Stimulated activated naive CD8-positive, alpha-beta T cell treated with anti-CD3 and anti-CD28 coated beads, Interleukin-15, amount 100 ng/mL, for 72 hours (primary cell): ENCODE results near the gene WFDC10B.
"Not testable (repeated sequence)": the region's sequence is repeated elsewhere in the genome, so short reads cannot be mapped to it uniquely, and the experiment has no call there.

Experiments used
- ATAC-seq: fragments of 150-1000 bp; cut with Tn5 transposase; 2 replicates; pipeline ENCODE4 v1.10.0; 2021; ENCODE audit warnings: mild to moderate bottlenecking, moderate library complexity
- DNase-seq, 2 donors: peaks; one replicate each; pipeline ENCODE4 v3.0.0; 2021 to 2022
- H3K27ac Mint-ChIP-seq, 2 donors: one replicate each; pipeline ENCODE4 v1.8.0; 2022; ENCODE audit warnings: mild to moderate bottlenecking in 2 of 2, mixed read lengths in 2 of 2, moderate library complexity in 2 of 2
- H3K27me3 Mint-ChIP-seq: one replicate; pipeline ENCODE4 v1.8.0; 2022; ENCODE audit warnings: mixed read lengths
- H3K4me1 Mint-ChIP-seq: one replicate; pipeline ENCODE4 v1.8.0; 2022; ENCODE audit warnings: mild to moderate bottlenecking, mixed read lengths
- H3K4me3 Mint-ChIP-seq, 2 donors: one replicate each; pipeline ENCODE4 v1.8.0; 2022; ENCODE audit warnings: mild to moderate bottlenecking in 2 of 2, mixed read lengths in 2 of 2, moderate library complexity in 1 of 2
- H3K9me3 Mint-ChIP-seq, 2 donors: one replicate each; pipeline ENCODE4 v1.8.0; 2022; ENCODE audit warnings: mixed read lengths in 2 of 2

The WFDC10B gene

DNA sequence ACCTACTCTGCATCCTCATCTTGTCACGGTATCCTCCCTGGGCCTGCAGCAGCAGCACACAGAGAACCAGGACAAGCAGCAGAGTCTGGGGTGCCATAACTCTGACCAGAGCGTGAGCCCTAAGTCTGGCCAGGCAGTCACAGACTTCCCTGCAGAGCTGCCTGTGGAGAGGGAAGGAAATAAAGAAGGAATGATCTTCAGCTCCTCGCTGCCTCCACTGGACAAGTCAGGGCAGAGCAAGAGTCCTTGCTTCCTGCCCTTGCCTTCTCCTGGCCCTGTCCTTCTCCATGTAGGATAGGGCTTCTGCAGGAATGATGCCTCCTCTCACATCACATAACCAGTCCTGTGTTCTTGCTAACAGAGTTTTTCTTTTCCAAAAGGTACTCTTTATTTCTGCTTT lies 18.9 kb downstream of the WFDC10B start:
- DNase-seq (no peak), ATAC-seq (no peak)
- peaks cover 30% of the 10 kb centered on the region for H3K27me3 Mint-ChIP-seq
- H3K4me3 Mint-ChIP-seq, result no peak overlapping the region
- H3K27ac Mint-ChIP-seq, result no peak overlapping the region
- H3K9me3 Mint-ChIP-seq, result peaks cover 0 to 4% of the 10 kb centered on the region in 2 donors
- H3K4me1 Mint-ChIP-seq, result no peaks in the 10 kb centered on the region

DNA sequence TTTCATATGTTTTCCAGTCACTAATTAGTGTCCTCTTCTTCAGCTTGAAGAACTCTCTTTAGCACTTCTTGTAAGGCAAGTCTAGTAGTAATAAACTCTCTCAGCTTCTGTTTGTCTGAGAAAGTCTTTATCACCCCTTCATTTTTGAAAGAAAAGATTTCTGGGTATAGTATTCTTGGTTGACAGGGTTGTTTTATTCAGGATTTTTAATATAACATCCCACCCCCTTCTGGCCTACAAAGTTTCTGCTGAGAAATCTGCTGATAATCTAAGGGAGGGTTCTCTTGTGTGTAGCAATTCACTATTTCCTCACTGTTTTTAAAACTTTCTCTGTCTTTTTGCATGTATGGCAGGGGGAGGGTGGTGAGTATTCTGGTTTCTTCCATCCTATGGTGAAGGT lies 25.2 kb downstream of the WFDC10B start:
- ATAC-seq (no peak), DNase-seq (no peak)
- Mint-ChIP-seq H3K27ac (no peak overlapping the region), H3K27me3 (peaks cover 32% of the 10 kb centered on the region), H3K4me1 (no peaks in the 10 kb centered on the region), H3K9me3 (peaks cover 28 to 31% of the 10 kb centered on the region in 2 donors), H3K4me3 (no peak overlapping the region)

DNA sequence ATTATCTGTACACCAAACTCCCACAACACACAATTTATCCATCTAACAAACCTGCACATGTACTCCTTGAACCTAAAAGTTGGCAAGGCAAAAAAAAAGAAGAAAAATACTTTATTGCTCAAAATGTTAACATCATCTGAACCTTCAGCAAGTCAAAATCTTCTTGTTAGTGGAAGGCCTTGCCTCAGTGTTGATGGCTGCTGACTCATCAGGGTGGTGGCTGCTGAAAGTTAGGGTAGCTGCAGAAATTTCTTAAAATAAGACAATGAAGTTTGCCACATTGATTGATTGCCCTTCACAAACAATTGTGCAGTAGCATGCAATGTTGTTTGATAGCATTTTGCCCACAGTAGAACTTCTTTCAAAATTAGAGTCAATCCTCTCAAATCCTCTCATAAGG lies 32.1 kb downstream of the WFDC10B start:
- no peak overlapping the region for H3K4me3 Mint-ChIP-seq
- no peak overlapping the region for H3K27ac Mint-ChIP-seq
- no peaks in the 10 kb centered on the region for H3K4me1 Mint-ChIP-seq
- peaks cover 11 to 19% of the 10 kb centered on the region in 2 donors for H3K9me3 Mint-ChIP-seq
- peaks cover 48% of the 10 kb centered on the region for H3K27me3 Mint-ChIP-seq
- no peak for DNase-seq
- no peak for ATAC-seq

DNA sequence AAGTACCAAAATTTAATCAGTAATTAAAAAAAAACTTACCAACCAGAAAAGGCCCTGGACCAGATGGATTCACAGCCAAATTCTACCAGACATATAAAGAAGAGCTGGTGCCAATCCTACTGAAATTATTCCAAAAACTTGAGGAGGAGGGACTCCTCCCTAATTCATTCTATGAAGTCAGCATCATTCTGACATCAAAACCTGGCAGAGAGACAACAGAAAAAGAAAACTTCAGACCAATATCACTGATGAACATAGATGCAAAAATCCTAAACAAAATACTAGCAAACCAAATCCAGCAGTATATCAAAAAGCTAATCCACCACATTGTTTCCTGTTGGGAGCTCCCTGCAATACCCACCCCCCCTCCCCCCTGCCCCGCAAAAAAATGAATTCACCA lies 34.7 kb downstream of the WFDC10B start, which contains the start of gene WFDC11:
Gene WFDC11 (minus strand): TSS at position 101 of the 400 bp plus-strand sequence. CDS start 19,639 bp downstream, outside the sequence.
- Mint-ChIP-seq H3K27me3 (peaks cover 47% of the 10 kb centered on the region), H3K4me3 (no peak within 1 kb of the TSS), H3K4me1 (no peaks in the 10 kb centered on the region), H3K9me3 (peaks cover 0 to 11% of the 10 kb centered on the region in 2 donors), H3K27ac (no peak within 1 kb of the TSS)
- no peak for DNase-seq
- no peak for ATAC-seq

DNA sequence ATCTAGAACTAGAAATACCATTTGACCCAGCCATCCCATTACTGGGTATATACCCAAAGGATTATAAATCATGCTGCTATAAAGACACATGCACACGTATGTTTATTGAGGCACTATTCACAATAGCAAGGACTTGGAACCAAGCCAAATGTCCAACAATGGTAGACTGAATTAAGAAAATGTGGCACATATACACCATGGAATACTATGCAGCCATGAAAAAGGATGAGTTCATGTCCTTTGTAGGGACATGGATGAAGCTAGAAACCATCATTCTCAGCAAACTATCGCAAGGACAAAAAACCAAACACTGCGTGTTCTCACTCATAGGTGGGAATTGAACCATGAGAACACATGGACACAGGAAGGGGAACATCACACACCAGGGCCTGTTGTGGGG lies 47.8 kb downstream of the WFDC10B start:
- not testable (repeated sequence) for ATAC-seq, DNase-seq, H3K27ac Mint-ChIP-seq, H3K4me3 Mint-ChIP-seq, H3K9me3 Mint-ChIP-seq, H3K4me1 Mint-ChIP-seq
- peaks cover 34% of the 10 kb centered on the region for H3K27me3 Mint-ChIP-seq

DNA sequence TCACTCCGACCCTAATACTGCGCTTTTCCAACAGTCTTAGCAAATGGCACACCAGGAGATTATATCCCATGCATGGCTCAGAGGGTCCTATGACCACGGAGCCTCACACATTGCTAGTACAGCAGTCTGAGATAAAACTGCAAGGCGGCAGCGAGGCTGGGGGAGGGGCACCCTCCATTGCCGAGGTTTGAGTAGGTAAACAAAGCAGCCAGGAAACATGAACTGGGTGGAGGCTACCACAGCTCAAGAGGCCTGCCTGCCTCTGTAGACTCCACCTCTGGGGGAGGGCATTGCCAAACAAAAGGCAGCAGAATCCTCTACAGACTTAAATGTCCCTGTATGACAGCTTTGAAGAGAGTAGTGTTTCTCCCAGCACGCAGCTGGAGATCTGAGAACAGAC lies 53.1 kb downstream of the WFDC10B start:
- not testable (repeated sequence) for H3K27ac Mint-ChIP-seq, DNase-seq, H3K4me1 Mint-ChIP-seq, H3K9me3 Mint-ChIP-seq, H3K4me3 Mint-ChIP-seq, ATAC-seq
- peaks cover 42% of the 10 kb centered on the region for H3K27me3 Mint-ChIP-seq

DNA sequence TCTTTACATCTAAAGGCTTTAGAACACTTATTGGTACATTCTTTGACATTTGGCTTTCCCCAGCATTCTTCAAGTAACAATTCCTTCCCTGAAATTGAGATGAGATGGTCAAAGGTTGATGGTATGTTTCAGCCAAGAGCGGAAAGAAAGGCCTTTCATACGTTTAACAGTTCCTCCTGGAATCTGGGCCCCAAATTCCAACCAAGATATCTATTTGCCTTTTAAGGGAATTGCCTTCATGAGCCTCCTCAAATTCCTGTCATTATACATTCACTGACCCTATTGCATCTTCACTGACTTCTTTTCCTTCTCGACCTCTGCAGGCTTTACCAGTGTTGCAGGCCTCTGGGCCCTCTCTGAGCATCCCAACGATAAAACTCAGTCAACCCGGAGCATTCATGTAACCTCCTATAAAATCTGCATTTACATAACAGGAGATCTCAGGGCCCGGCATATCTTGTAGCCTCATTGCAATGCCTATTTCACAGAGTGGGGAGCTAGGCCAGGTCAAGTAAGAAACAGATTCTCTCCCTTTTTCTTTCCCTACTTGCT lies 55.4 kb downstream of the WFDC10B start:
- no peaks in the 10 kb centered on the region for H3K9me3 Mint-ChIP-seq
- ATAC-seq (no peak), DNase-seq (no peak)
- H3K4me1 Mint-ChIP-seq, result no peaks in the 10 kb centered on the region
- H3K4me3 Mint-ChIP-seq, result no peak overlapping the region
- H3K27ac Mint-ChIP-seq, result no peak overlapping the region
- H3K27me3 Mint-ChIP-seq, result peaks cover 35% of the 10 kb centered on the region

DNA sequence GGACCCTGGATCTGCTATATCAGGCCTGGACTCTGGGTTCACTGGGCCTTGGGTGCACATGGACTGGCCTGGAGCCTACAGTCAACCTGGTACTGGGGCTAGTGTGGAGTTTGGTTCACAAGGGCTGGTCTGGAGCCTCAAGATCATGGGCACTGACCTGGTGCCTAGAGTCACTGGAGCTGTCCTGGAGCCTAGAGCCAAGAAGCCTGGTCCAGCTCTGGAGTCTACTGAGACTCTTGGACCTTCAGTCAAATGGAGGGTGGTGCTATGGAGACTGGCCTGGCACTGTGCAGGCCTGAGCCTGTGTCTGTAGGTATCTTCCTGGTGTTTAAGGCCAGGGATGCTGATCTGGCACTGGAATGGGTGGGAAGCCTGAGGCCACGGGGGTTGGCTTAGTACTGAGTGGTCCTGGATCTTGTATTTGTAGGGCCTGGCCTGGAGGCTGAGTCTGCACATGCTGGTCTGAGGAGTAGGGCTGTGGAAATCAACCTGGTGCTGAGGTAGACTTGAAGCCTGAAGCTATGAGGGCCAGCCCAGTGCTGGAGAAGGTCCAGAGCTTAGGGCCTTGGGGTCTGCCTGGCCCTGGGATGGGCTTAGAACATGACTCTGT lies 57.3 kb downstream of the WFDC10B start:
- Mint-ChIP-seq H3K9me3 (no peaks in the 10 kb centered on the region), H3K27me3 (peaks cover 22% of the 10 kb centered on the region), H3K4me1 (no peaks in the 10 kb centered on the region), H3K4me3 (no peak overlapping the region), H3K27ac (no peak overlapping the region)
- DNase-seq (no peak), ATAC-seq (no peak)

DNA sequence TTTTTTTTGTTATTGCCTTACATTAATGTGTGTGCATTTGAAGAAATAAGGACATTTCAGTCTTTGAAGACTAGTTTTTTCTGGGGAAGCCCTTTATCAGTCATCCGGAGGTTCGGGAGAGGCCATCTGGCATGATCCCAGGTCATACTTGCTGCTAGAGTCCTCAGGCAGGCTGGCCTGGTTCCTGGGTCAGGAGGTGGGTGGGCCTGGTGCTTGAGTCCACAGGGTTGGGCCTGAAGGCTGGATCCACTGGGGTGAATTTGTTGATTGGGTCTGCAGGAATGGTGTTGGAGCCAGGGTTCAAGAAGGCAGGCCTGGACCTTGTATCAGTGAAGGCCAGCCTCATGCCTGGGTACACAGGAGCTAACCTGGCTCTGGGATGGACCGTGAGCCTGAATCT lies 57.9 kb downstream of the WFDC10B start:
- no peak overlapping the region for H3K27ac Mint-ChIP-seq
- DNase-seq (no peak), ATAC-seq (no peak)
- peaks cover 17% of the 10 kb centered on the region for H3K27me3 Mint-ChIP-seq
- no peaks in the 10 kb centered on the region for H3K9me3 Mint-ChIP-seq
- H3K4me3 Mint-ChIP-seq, result no peak overlapping the region
- H3K4me1 Mint-ChIP-seq, result no peaks in the 10 kb centered on the region

DNA sequence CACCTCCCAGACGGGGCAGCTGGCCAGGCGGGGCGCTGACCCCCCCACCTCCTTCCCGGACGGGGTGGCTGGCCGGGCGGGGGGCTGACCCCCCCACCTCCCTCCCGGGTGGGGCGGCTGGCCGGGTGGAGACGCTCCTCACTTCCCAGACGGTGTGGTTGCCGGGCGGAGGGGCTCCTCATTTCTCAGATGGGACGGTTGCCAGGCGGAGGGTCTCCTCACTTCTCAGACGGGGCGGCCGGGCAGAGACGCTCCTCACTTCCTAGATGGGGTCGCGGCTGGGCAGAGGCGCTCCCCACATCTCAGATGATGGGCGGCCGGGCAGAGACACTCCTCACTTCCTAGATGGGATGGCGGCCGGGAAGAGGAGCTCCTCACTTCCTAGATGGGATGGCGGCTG lies 59.0 kb downstream of the WFDC10B start:
- ATAC-seq, H3K27ac Mint-ChIP-seq, H3K27me3 Mint-ChIP-seq, H3K4me1 Mint-ChIP-seq, H3K9me3 Mint-ChIP-seq, H3K4me3 Mint-ChIP-seq, DNase-seq: not testable (repeated sequence)

DNA sequence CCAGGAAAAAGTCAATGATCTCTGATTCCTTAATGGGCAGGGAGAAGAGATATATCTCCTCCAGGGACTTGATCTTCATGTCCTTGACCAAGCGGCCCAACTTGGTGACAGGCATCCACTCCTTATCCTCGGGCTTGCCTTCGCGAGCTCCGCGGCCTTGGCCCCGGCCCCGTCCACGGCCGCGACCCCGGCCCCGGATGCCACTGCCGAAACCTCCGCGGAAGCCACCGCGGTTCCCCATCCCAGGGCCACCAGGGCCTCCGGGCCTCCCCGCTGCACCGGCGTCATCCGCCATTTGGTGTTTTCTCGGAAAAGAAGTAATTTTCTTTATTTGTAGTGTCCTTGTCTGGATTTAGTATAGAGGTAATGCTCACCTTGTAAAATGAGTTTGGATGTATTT lies 63.7 kb downstream of the WFDC10B start:
- not testable (repeated sequence) for ATAC-seq, H3K27ac Mint-ChIP-seq, H3K4me1 Mint-ChIP-seq, DNase-seq, H3K4me3 Mint-ChIP-seq, H3K9me3 Mint-ChIP-seq
- peaks cover 34% of the 10 kb centered on the region for H3K27me3 Mint-ChIP-seq

DNA sequence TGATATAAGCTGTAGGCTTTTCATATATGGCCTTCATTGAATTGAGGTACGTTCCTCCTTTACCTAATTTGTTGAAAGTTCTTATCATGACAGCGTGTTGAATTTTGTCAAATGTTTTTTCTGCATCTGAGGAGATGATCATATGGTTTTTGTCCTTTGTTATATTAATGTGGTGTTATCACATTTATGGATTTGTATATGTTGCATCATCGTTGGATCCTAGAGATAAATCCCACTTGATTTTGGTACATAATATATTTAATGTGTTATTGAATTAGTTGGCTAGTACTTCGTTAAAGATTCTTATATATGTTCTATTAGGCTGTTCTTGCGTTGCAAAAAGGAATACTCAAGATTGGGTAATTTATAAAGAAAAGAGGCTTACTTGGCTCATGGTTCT lies 65.1 kb downstream of the WFDC10B start:
- H3K9me3 Mint-ChIP-seq, result no peaks in the 10 kb centered on the region
- DNase-seq (no peak), ATAC-seq (no peak)
- no peak overlapping the region for H3K27ac Mint-ChIP-seq
- H3K27me3 Mint-ChIP-seq, result peaks cover 32% of the 10 kb centered on the region
- no peak overlapping the region for H3K4me3 Mint-ChIP-seq
- H3K4me1 Mint-ChIP-seq, result no peaks in the 10 kb centered on the region

DNA sequence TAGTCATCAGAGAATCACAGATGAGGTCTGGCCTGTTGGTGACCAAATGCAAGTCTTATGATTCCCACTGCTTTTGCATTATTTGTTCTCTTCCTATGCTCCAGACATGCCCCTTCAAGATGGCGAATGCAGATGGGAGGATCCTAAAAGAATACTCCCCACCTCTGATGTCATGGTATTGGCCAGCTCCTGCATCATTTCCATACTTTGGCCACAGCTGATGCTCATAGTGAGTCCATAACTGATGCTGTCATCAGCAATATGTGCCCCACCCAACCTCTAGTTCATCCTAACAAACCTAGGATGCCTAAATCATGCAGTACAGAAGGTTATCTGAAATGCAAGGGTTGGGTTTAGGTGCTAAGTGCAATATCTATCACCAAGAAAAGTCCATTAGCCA lies 68.3 kb downstream of the WFDC10B start:
- ATAC-seq, result no peak
- Mint-ChIP-seq H3K4me3 (no peak overlapping the region), H3K4me1 (no peaks in the 10 kb centered on the region), H3K27me3 (peaks cover 49% of the 10 kb centered on the region), H3K9me3 (no peaks in the 10 kb centered on the region), H3K27ac (no peak overlapping the region)
- no peak for DNase-seq
